Lower leg skin (tissue), 3 donors: ENCODE data around the gene AMN.

Experiments
- CTCF ChIP-seq, 3 donors: fragments of 450-650 bp; IDR thresholded peaks; one replicate each; pipeline ENCODE4 v1.5.1; 2016; ENCODE audit warnings: antibody characterized with exemption in 3 of 3, mild to moderate bottlenecking in 3 of 3, moderate library complexity in 2 of 3
- POLR2A ChIP-seq, 2 donors: fragments of 450-650 bp; IDR thresholded peaks; one replicate each; pipeline ENCODE4 v1.6.1; 2016 to 2017; ENCODE audit warnings: antibody characterized with exemption in 2 of 2, mild to moderate bottlenecking in 1 of 2, moderate library complexity in 1 of 2

- TF ChIP-seq CTCF (IDR thresholded peaks at IDR 0.05) (no peak), POLR2A (IDR thresholded peaks at IDR 0.05) (no peak)
These were observed 7.0 kb downstream of the AMN start for GRCh38 chr14:102929241-102930137.
